Neural crest cell (in vitro differentiated cells): ENCODE measurements around the gene KRT72. TPM values are rescaled to one million over a fixed set of nuclear protein-coding genes. Genes with fewer than 3 reads are reported as not detected.

Experiments used
- DNase-seq: peaks from one replicate; pipeline ENCODE4 v3.0.0; 2021; ENCODE audit warnings: low read depth, mixed read lengths, low spot score
- H3K27ac Mint-ChIP-seq: one replicate; pipeline ENCODE4 v1.8.0; 2021; ENCODE audit warnings: mild to moderate bottlenecking, mixed read lengths; ENCODE audit not compliant: unreplicated experiment
- H3K27me3 Mint-ChIP-seq: 2 replicates; pipeline ENCODE4 v1.8.0; 2021; ENCODE audit warnings: low read depth, mild to moderate bottlenecking, mixed read lengths
- H3K36me3 Mint-ChIP-seq: 2 replicates; pipeline ENCODE4 v1.8.0; 2021; ENCODE audit warnings: low read depth, mild to moderate bottlenecking, mixed read lengths
- H3K4me1 Mint-ChIP-seq: 2 replicates; pipeline ENCODE4 v1.8.0; 2021; ENCODE audit warnings: mixed read lengths
- H3K4me3 Mint-ChIP-seq: one replicate; pipeline ENCODE4 v1.8.0; 2021; ENCODE audit warnings: mild to moderate bottlenecking, mixed read lengths
- H3K9me3 Mint-ChIP-seq: 2 replicates; pipeline ENCODE4 v1.8.0; 2021; ENCODE audit warnings: mixed read lengths
- CTCF ChIP-seq: fragments of 200-600 bp; sonication (generic); conservative IDR thresholded peaks from 2 replicates; pipeline ENCODE4 v1.5.0; 2021; ENCODE audit warnings: antibody characterized with exemption, mild to moderate bottlenecking
- total RNA-seq: library from RNA; stranded (reverse); gene quantifications from 2 replicates; pipeline ENCODE4 v1.2.1, GENCODE V29; 2021

The KRT72 gene
- total RNA-seq, 1 donor from 2014 or later = not detected

- no peaks in the 10 kb centered on the region for H3K4me1 Mint-ChIP-seq
- H3K9me3 Mint-ChIP-seq = no peaks in the 10 kb centered on the region
- H3K27me3 Mint-ChIP-seq = peaks cover 41% of the 10 kb centered on the region
- H3K27ac Mint-ChIP-seq = no peak overlapping the region
- H3K36me3 Mint-ChIP-seq = no peaks in the 10 kb centered on the region
- TF ChIP-seq CTCF = no peak
- no peak overlapping the region for H3K4me3 Mint-ChIP-seq
- no peak for DNase-seq
Observed at GRCh38 chr12:52552055-52552454, 49.2 kb downstream of the KRT72 start.

GRCh38 chr12:52551216-52551865 lies 49.9 kb downstream of the KRT72 start:
- no peaks in the 10 kb centered on the region for H3K36me3 Mint-ChIP-seq
- DNase-seq = no peak
- no peaks in the 10 kb centered on the region for H3K4me1 Mint-ChIP-seq
- no peak overlapping the region for H3K27ac Mint-ChIP-seq
- peaks cover 44% of the 10 kb centered on the region for H3K27me3 Mint-ChIP-seq
- H3K4me3 Mint-ChIP-seq = no peak overlapping the region
- no peaks in the 10 kb centered on the region for H3K9me3 Mint-ChIP-seq
- no peak for TF ChIP-seq CTCF

DNA sequence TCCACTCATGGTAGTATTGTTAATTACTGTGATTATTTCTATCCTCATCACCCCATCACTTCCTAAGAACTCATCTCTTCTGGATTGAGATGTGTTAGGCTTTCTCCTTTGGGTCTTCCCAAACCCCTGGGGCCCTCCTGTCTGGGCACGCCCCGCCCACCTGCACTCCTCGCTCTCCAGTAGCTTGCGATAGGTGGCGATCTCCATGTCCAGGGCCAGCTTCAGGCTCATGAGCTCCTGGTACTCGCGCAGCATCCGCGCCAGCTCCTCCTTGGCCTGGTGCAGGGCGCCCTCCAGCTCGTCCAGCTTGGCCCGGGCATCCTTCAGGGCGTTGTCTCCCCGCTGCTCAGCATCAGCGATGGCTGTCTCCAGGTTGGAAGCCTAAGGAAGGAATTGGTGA lies 55.1 kb downstream of the KRT72 start:
- Mint-ChIP-seq H3K27ac (no peak overlapping the region), H3K4me3 (no peak overlapping the region), H3K9me3 (no peaks in the 10 kb centered on the region), H3K27me3 (peaks cover 23% of the 10 kb centered on the region), H3K4me1 (no peaks in the 10 kb centered on the region), H3K36me3 (no peaks in the 10 kb centered on the region)
- no peak for TF ChIP-seq CTCF
- DNase-seq = no peak

- no peak for TF ChIP-seq CTCF
- Mint-ChIP-seq H3K27me3 (peaks cover 12% of the 10 kb centered on the region), H3K9me3 (no peaks in the 10 kb centered on the region), H3K27ac (peak overlapping the region; percentile 43), H3K4me1 (no peaks in the 10 kb centered on the region), H3K36me3 (no peaks in the 10 kb centered on the region), H3K4me3 (no peak overlapping the region)
- DNase-seq = no peak
Observed at GRCh38 chr12:52543985-52544883, 57.0 kb downstream of the KRT72 start.

GRCh38 chr12:52542785-52543318 lies 58.4 kb downstream of the KRT72 start:
- no peak for TF ChIP-seq CTCF
- no peak overlapping the region for H3K4me3 Mint-ChIP-seq
- peak overlapping the region; percentile 53 for H3K27ac Mint-ChIP-seq
- no peaks in the 10 kb centered on the region for H3K9me3 Mint-ChIP-seq
- no peak for DNase-seq
- no peaks in the 10 kb centered on the region for H3K36me3 Mint-ChIP-seq
- H3K4me1 Mint-ChIP-seq = no peaks in the 10 kb centered on the region
- H3K27me3 Mint-ChIP-seq = peaks cover 10% of the 10 kb centered on the region
